ENCODE results near the gene KRTAP4-8.

DNA sequence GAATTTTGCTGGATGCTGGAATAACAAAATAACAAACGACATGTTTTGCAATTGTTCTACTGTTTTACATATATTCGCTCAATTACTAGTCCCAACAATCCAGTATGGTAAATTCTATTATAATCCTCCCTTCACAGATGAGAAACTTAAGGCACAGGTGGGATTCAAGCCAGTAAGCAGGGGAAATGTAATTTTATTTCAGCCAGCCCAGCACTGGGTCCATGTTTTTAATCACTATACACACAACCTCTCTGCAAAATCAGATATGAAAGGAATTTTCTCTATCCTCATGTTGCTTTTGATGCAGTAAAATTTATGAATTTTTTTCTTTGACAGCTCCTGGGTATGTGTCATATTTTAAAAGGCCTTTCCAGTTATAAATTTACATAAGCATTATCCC, 47.3 kb upstream of the KRTAP4-8 start:
- TF ChIP-seq EZH2 (IDR thresholded peaks at IDR 0.05; ENCODE audit: borderline replicate concordance, insufficient read depth, low read depth, low read length, poor library complexity, severe bottlenecking), result no peak
- TF ChIP-seq CTCF (IDR thresholded peaks at IDR 0.05), result no peak
